Liver (tissue), 9 donors: Measurements from ENCODE around the gene PGLYRP2. TPM values are rescaled to one million over a fixed set of nuclear protein-coding genes. Genes with fewer than 3 reads are reported as not detected.

Source experiments
- DNase-seq: peaks from one replicate; pipeline ENCODE4 v3.0.0-alpha.2; 2017; ENCODE audit warnings: low spot score
- H3K27ac ChIP-seq, 2 donors: one replicate each; pipeline ENCODE4 v1.7.0; 2013; ENCODE audit warnings: inconsistent platforms in 2 of 2, low read length in 2 of 2, control low read depth in 1 of 2, low read depth in 1 of 2, mild to moderate bottlenecking in 1 of 2
- H3K27me3 ChIP-seq, 4 donors: one replicate each; pipeline versions ENCODE4 v1.6.1 to v1.7.0; 2013; ENCODE audit warnings: low read length in 3 of 4, inconsistent platforms in 1 of 4, mild to moderate bottlenecking in 1 of 4, moderate library complexity in 1 of 4; ENCODE audit not compliant: control insufficient read depth in 4 of 4, insufficient read depth in 4 of 4
- H3K36me3 ChIP-seq, 4 donors: one replicate each; pipeline versions ENCODE4 v1.6.1 to v1.7.0; 2013; ENCODE audit warnings: low read length in 3 of 4, mild to moderate bottlenecking in 3 of 4, low read depth in 1 of 4, moderate library complexity in 1 of 4; ENCODE audit not compliant: control insufficient read depth in 4 of 4, insufficient read depth in 3 of 4
- H3K4me1 ChIP-seq, 4 donors: one replicate each; pipeline versions ENCODE4 v1.6.1 to v1.7.0; 2013; ENCODE audit warnings: low read length in 3 of 4, mild to moderate bottlenecking in 3 of 4, moderate library complexity in 1 of 4; ENCODE audit not compliant: control insufficient read depth in 4 of 4, insufficient read depth in 4 of 4
- H3K4me3 ChIP-seq, 3 donors: one replicate each; pipeline versions ENCODE4 v1.6.1 to v1.7.0; 2013; ENCODE audit warnings: low read length in 3 of 3, control low read depth in 1 of 3, low read depth in 1 of 3, mild to moderate bottlenecking in 1 of 3
- H3K9ac ChIP-seq, 2 donors: one replicate each; pipeline ENCODE4 v1.7.0; 2013; ENCODE audit warnings: low read length in 2 of 2, mild to moderate bottlenecking in 2 of 2, moderate library complexity in 2 of 2, control low read depth in 1 of 2, low read depth in 1 of 2
- H3K9me3 ChIP-seq, 4 donors: one replicate each; pipeline versions ENCODE4 v1.6.1 to v1.7.0; 2013; ENCODE audit warnings: low read length in 3 of 4; ENCODE audit not compliant: control insufficient read depth in 4 of 4
- ATF3 ChIP-seq: IDR thresholded peaks from 2 replicates; pipeline ENCODE4 v1.6.1; 2016; ENCODE audit warnings: antibody characterized with exemption
- CTCF ChIP-seq: fragments of 150-350 bp; IDR thresholded peaks from 2 replicates; pipeline ENCODE4 v1.5.1; 2017; ENCODE audit warnings: improper control_type of control experiment, low read depth, low read length; ENCODE audit not compliant: missing input control
- EGR1 ChIP-seq, 2 donors: IDR thresholded peaks; 2 replicates each; pipeline ENCODE4 v1.6.1; 2016 to 2018; ENCODE audit warnings: antibody characterized with exemption in 2 of 2, low read depth in 2 of 2
- FOXA2 ChIP-seq: IDR thresholded peaks from 2 replicates; pipeline ENCODE4 v1.6.1; 2016; ENCODE audit warnings: antibody characterized with exemption
- GABPA ChIP-seq, 2 donors: IDR thresholded peaks in 1 of 2; conservative IDR thresholded peaks in 1 of 2; 2 replicates each; pipeline ENCODE4 v1.6.1; 2016; ENCODE audit warnings: antibody characterized with exemption in 2 of 2, mild to moderate bottlenecking in 1 of 2, moderate library complexity in 1 of 2
- HNF4G ChIP-seq: IDR thresholded peaks from 2 replicates; pipeline ENCODE4 v1.6.1; 2016; ENCODE audit warnings: antibody characterized with exemption
- JUND ChIP-seq, 2 donors: IDR thresholded peaks; 2 replicates each; pipeline ENCODE4 v1.6.1; 2016; ENCODE audit warnings: antibody characterized with exemption in 2 of 2
- MAX ChIP-seq: IDR thresholded peaks from 2 replicates; pipeline ENCODE4 v1.6.1; 2016; ENCODE audit warnings: antibody characterized with exemption
- RAD21 ChIP-seq, 2 donors: IDR thresholded peaks; 2 replicates each; pipeline ENCODE4 v1.6.1; 2016; ENCODE audit warnings: antibody characterized with exemption in 2 of 2, mild to moderate bottlenecking in 2 of 2
- REST ChIP-seq: IDR thresholded peaks from 2 replicates; pipeline ENCODE4 v1.6.1; 2016; ENCODE audit warnings: antibody characterized with exemption, mild to moderate bottlenecking
- RXRA ChIP-seq, 2 donors: IDR thresholded peaks; 2 replicates each; pipeline ENCODE4 v1.6.1; 2017 to 2018; ENCODE audit warnings: antibody characterized with exemption in 2 of 2, mild to moderate bottlenecking in 1 of 2
- ZBTB33 ChIP-seq: IDR thresholded peaks from 2 replicates; pipeline ENCODE4 v1.6.1; 2016; ENCODE audit warnings: antibody characterized with exemption
- WGBS: extraction: QIAGEN DNeasy Blood & Tissue Kit; methylation state at CpG from one replicate; pipeline ENCODE4 v1.1.7; 2013; 5-methylcytosine and 5-hydroxymethylcytosine counted together
- polyA plus RNA-seq, 2 donors: library from polyadenylated mRNA; stranded (reverse) in 1 of 2; unstranded in 1 of 2; fragments of 200-250 nt in 1 of 2; fragments of >200 nt in 1 of 2; fragmentation: Nextera tagmentation in 1 of 2; extraction: Ambion mirVana in 1 of 2; gene quantifications; one replicate each; pipeline versions ENCODE4 v1.2.1 to v1.2.3, GENCODE V29; 2013 to 2015
- total RNA-seq, 2 donors: library from RNA; depleted of rRNA; stranded (reverse); fragments of >200 nt; gene quantifications; one replicate each; pipeline ENCODE4 v1.2.3, GENCODE V29; 2014
- donor health status: healthy.
- donor health status: healthy.
- donor health status: healthy.
- donor health status: healthy.
- donor health status: healthy.

PGLYRP2 gene
- total and polyA plus RNA-seq, 4 donors = 9.9 to 134 (median 92.4) TPM

- 83% methylated on average over 6 of the region's 6 CpGs for WGBS
- Histone ChIP-seq H3K4me1 (peaks cover 0 to 5% (median 1%) of the 10 kb centered on the region in 4 donors), H3K36me3 (no peaks in the 10 kb centered on the region), H3K27me3 (no peaks in the 10 kb centered on the region), H3K4me3 (no peak overlapping the region), H3K9me3 (peaks cover 0 to 3% (median 0%) of the 10 kb centered on the region in 4 donors), H3K9ac (no peak overlapping the region), H3K27ac (no peak overlapping the region)
- TF ChIP-seq GABPA (IDR thresholded peaks at IDR 0.05 in 1 of 2, conservative IDR thresholded peaks at IDR 0.05 in 1 of 2) = no peak
- no peak for TF ChIP-seq JUND (IDR thresholded peaks at IDR 0.05)
- no peak for TF ChIP-seq ATF3
- no peak for TF ChIP-seq RXRA (IDR thresholded peaks at IDR 0.05)
- TF ChIP-seq ZBTB33 = no peak
- no peak for TF ChIP-seq HNF4G
- TF ChIP-seq FOXA2 = no peak
- DNase-seq = no peak
Observed at GRCh38 chr19:15519433-15519976, 40.2 kb upstream of the PGLYRP2 start.

GRCh38 chr19:15517778-15518177 is 38.5 kb upstream of the PGLYRP2 start:
- H3K4me1 ChIP-seq = peaks cover 0 to 7% (median 3%) of the 10 kb centered on the region in 4 donors
- peaks cover 0 to 3% (median 0%) of the 10 kb centered on the region in 4 donors for H3K9me3 ChIP-seq
- DNase-seq = no peak
- TF ChIP-seq CTCF = no peak
- no peak for TF ChIP-seq RXRA (IDR thresholded peaks at IDR 0.05)
- H3K27me3 ChIP-seq = no peaks in the 10 kb centered on the region
- H3K27ac ChIP-seq = no peak overlapping the region
- H3K4me3 ChIP-seq = no peak overlapping the region
- H3K9ac ChIP-seq = no peak overlapping the region
- WGBS = 90% methylated on average over 1 of the region's 1 CpG
- no peaks in the 10 kb centered on the region for H3K36me3 ChIP-seq

- peaks cover 0 to 7% (median 3%) of the 10 kb centered on the region in 4 donors for H3K4me1 ChIP-seq
- no peaks in the 10 kb centered on the region for H3K27me3 ChIP-seq
- H3K9me3 ChIP-seq = peaks cover 0 to 3% (median 0%) of the 10 kb centered on the region in 4 donors
- H3K9ac ChIP-seq = no peak overlapping the region
- TF ChIP-seq RXRA (IDR thresholded peaks at IDR 0.05) (no peak), REST (no peak), MAX (no peak), EGR1 (IDR thresholded peaks at IDR 0.05; ENCODE audit: low read depth in 2 of 2) (no peak), ZBTB33 (no peak), RAD21 (IDR thresholded peaks at IDR 0.05) (no peak), CTCF (no peak)
- H3K4me3 ChIP-seq = no peak overlapping the region
- no peaks in the 10 kb centered on the region for H3K36me3 ChIP-seq
- H3K27ac ChIP-seq = no peak overlapping the region
- WGBS = 94% methylated on average over 3 of the region's 3 CpGs
- no peak for DNase-seq
Observed at GRCh38 chr19:15516363-15516762, 37.1 kb upstream of the PGLYRP2 start.
